ENCODE results near the gene ZNF296.
"Not testable (repeated sequence)": the region's sequence is repeated elsewhere in the genome, so short reads cannot be mapped to it uniquely, and the experiment has no call there.

Gene ZNF296

GRCh38 chr19:45110851-45111266 is 34.6 kb upstream of the ZNF296 start:
- no peak for TF ChIP-seq CTCF (IDR thresholded peaks at IDR 0.05; ENCODE audit: low read depth, low read length)
- no peak overlapping the region for H3K4me3 ChIP-seq (ENCODE audit: low read depth, low read length)

GRCh38 chr19:45107621-45108150 is 31.4 kb upstream of the ZNF296 start:
- no peak overlapping the region for H3K4me3 ChIP-seq (ENCODE audit: low read depth, low read length)
- no peak for TF ChIP-seq CTCF (IDR thresholded peaks at IDR 0.05; ENCODE audit: low read depth, low read length)

GRCh38 chr19:45106363-45106762 is 30.1 kb upstream of the ZNF296 start:
- H3K4me3 ChIP-seq (ENCODE audit: low read depth, low read length) = not testable (repeated sequence)

GRCh38 chr19:45104658-45105349 is 28.5 kb upstream of the ZNF296 start:
- no peak for TF ChIP-seq CTCF (IDR thresholded peaks at IDR 0.05; ENCODE audit: low read depth, low read length)
- no peak overlapping the region for H3K4me3 ChIP-seq (ENCODE audit: low read depth, low read length)

GRCh38 chr19:45103508-45104319 is 27.4 kb upstream of the ZNF296 start:
- no peak for TF ChIP-seq CTCF (IDR thresholded peaks at IDR 0.05; ENCODE audit: low read depth, low read length)
- H3K4me3 ChIP-seq (ENCODE audit: low read depth, low read length) = no peak overlapping the region

GRCh38 chr19:45103156-45103507 is 26.9 kb upstream of the ZNF296 start:
- no peak overlapping the region for H3K4me3 ChIP-seq (ENCODE audit: low read depth, low read length)
- TF ChIP-seq CTCF (IDR thresholded peaks at IDR 0.05; ENCODE audit: low read depth, low read length) = no peak

- TF ChIP-seq CTCF (IDR thresholded peaks at IDR 0.05; ENCODE audit: low read depth, low read length) = no peak
- H3K4me3 ChIP-seq (ENCODE audit: low read depth, low read length) = no peak overlapping the region
Measured at GRCh38 chr19:45102481-45102880, 26.2 kb upstream of the ZNF296 start.

Data from WI38 (cell line).